G401.6 (cell line): Measurements from ENCODE around the gene DLX3.

Experiments used
- FAIRE-seq: peaks from 2 replicates; lab custom pipeline; 2012; peaks lifted over from hg19 to GRCh38; lab: Jason Lieb, UNC

DLX3 gene

GRCh38 chr17:49957350-49957749 lies 37.7 kb downstream of the DLX3 start:
- no peak for FAIRE-seq

- no peak for FAIRE-seq
Measured at GRCh38 chr17:49956780-49957179, 38.2 kb downstream of the DLX3 start.

- no peak for FAIRE-seq
Measured at GRCh38 chr17:49955157-49955556, 39.9 kb downstream of the DLX3 start.

- FAIRE-seq: no peak
Measured at GRCh38 chr17:49952912-49953497, 42.0 kb downstream of the DLX3 start.

GRCh38 chr17:49952209-49952911 lies 42.7 kb downstream of the DLX3 start:
- FAIRE-seq: peak; percentile 94

GRCh38 chr17:49951362-49952082 lies 43.5 kb downstream of the DLX3 start:
- no peak for FAIRE-seq

- no peak for FAIRE-seq
Measured at GRCh38 chr17:49949634-49950033, 45.4 kb downstream of the DLX3 start.

GRCh38 chr17:49946964-49947584 lies 48.0 kb downstream of the DLX3 start:
- no peak for FAIRE-seq

- no peak for FAIRE-seq
Measured at GRCh38 chr17:49946208-49946607, 48.8 kb downstream of the DLX3 start.

GRCh38 chr17:49944273-49944870 lies 50.7 kb downstream of the DLX3 start:
- FAIRE-seq: no peak

GRCh38 chr17:49942947-49943346 lies 52.1 kb downstream of the DLX3 start:
- FAIRE-seq: no peak

- no peak for FAIRE-seq
Measured at GRCh38 chr17:49941427-49941826, 53.6 kb downstream of the DLX3 start.
